ENCODE measurements around the gene MUC5AC. TPM values are rescaled to one million over a fixed set of nuclear protein-coding genes. Genes with fewer than 3 reads are reported as not detected.
A peak's percentile ranks its signal among the peaks of the same experiment; 100 is the strongest.

MUC5AC gene
- total RNA-seq, 3 donors from 2014 or later = 0.03 to 0.63 TPM; not detected in 1

DNA sequence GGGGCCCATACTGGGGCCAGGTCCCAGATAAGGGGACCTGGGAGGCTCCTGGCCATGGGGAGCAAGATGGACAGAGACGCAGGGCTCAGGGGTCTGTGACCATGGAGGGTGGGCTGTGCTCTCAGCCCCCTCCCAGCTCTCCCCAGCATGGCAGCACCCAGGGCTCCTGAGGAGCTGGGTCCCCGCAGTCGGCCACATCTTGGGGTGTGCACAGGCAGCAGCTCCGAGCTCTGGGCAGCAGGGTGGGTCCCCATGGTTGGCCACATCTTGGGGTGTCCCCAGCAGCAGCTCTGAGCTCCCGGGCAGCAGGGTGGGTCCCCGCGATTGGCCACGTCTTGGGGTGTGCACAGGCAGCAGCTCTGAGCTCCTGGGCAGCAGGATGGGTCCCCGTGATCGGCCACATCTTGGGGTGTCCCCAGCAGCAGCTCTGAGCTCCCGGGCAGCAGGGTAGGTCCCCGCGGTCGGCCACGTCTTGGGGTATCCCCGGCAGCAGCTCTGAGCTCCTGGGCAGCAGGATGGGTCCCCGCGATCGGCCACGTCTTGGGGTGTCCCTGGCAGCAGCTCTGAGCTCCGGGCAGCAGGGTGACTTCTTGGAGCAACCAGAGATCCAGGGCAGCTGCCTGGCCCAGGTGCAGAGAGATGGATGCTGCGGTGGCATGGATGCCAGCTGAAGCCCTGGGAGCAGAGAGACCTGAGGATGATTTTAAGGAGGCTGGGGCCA is 46.8 kb downstream of the MUC5AC start:
- TF ChIP-seq, protein P1, sequence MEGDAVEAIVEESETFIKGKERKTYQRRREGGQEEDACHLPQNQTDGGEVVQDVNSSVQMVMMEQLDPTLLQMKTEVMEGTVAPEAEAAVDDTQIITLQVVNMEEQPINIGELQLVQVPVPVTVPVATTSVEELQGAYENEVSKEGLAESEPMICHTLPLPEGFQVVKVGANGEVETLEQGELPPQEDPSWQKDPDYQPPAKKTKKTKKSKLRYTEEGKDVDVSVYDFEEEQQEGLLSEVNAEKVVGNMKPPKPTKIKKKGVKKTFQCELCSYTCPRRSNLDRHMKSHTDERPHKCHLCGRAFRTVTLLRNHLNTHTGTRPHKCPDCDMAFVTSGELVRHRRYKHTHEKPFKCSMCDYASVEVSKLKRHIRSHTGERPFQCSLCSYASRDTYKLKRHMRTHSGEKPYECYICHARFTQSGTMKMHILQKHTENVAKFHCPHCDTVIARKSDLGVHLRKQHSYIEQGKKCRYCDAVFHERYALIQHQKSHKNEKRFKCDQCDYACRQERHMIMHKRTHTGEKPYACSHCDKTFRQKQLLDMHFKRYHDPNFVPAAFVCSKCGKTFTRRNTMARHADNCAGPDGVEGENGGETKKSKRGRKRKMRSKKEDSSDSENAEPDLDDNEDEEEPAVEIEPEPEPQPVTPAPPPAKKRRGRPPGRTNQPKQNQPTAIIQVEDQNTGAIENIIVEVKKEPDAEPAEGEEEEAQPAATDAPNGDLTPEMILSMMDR (IDR thresholded peaks at IDR 0.05) = no peak
- peak in 2 of 3 donors; percentile 30 to 50 for DNase-seq
- no peaks in the 10 kb centered on the region for H3K9me3 ChIP-seq
- H3K4me1 ChIP-seq (ENCODE audit: low read depth) = peaks cover 26% of the 10 kb centered on the region
- intact Hi-C loops (cut with DNase I, micrococcal nuclease) = loop anchor here in 1 of 2 donors (10.0 kb wide), 1 partner anchor 310 kb away; no protein-coding TSS in a partner anchor
- H3K4me3 ChIP-seq = no peak overlapping the region
- no peak for ATAC-seq
- no peaks in the 10 kb centered on the region for H3K36me3 ChIP-seq (ENCODE audit: low read depth)

DNA sequence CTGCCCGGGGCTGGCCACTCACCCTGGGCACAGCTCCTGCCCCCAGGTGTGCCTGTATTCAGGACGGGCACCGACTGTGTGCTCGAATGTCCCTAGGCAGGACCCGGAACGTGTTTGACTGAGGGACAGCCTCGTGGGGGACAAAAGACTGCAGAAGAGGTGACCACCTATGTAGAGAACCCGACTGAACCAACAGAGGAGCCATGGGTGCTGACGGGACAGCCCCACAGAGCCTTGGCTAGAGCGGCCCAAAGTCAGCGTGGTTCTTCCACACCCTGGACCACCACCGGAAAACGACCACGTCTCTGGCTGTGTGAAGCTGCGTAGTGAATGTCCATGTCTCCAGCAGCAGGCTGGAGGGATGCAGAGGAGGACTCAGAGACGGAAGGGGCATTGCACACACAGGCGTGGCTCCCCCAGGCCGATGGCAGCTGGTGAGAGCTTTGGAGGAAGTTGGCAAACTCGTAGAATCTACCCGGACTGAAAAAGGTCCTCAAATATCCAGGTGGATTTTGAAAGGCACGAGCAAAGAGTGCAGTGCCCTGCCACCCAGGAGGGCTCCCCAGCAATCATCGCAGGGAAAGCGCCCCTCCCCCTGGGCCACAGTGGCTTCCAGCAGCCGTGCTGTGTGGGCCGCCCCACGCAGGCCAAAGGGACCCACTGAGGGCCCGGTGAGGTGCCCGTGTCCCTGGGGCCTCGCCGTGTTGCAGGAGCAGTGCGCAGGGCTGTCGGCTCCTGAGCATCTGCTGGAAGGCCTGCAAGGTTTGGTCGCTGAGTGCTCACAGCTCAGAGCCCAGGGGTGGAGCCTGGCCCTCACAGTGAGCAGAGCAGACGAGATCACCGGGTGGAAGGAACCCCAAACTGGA is 47.6 kb downstream of the MUC5AC start:
- Histone ChIP-seq H3K4me3 (no peak overlapping the region), H3K9me3 (no peaks in the 10 kb centered on the region), H3K4me1 (ENCODE audit: low read depth) (peaks cover 18% of the 10 kb centered on the region), H3K36me3 (ENCODE audit: low read depth) (no peaks in the 10 kb centered on the region)
- peak in 2 of 3 donors; percentile 24 to 50 for DNase-seq
- ATAC-seq = no peak
- intact Hi-C loops (cut with DNase I, micrococcal nuclease) = loop anchor here in 1 of 2 donors (10.0 kb wide), 1 partner anchor 309 kb away; no protein-coding TSS in a partner anchor
- TF ChIP-seq, protein P1 (IDR thresholded peaks at IDR 0.05) = no peak

DNA sequence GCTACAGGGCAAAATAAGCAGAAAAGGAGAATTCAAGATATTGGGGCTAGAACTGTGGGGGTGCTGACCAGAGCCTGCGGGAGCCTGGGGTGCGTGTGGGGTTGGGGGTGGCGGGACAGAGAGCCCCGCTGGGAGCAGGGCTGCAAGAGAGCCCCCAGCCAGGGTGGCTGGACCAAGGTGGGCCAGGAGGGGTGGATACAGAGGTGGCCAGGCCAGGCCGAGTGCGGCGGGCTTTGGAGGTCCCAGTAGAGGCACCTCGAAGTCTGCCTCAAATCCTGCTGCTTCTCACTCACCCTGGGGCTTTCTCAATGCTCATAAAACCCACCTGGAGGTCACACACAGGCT is 48.2 kb downstream of the MUC5AC start:
- Histone ChIP-seq H3K4me3 (no peak overlapping the region), H3K36me3 (ENCODE audit: low read depth) (no peaks in the 10 kb centered on the region), H3K4me1 (ENCODE audit: low read depth) (peaks cover 15% of the 10 kb centered on the region), H3K9me3 (peaks cover 1% of the 10 kb centered on the region)
- peak in 2 of 3 donors; percentile 19 to 44 for DNase-seq
- intact Hi-C loops (cut with DNase I, micrococcal nuclease) = loop anchor here in 1 of 2 donors (10.0 kb wide), 1 partner anchor 309 kb away; no protein-coding TSS in a partner anchor
- TF ChIP-seq, protein P1 (IDR thresholded peaks at IDR 0.05) = no peak
- ATAC-seq = no peak

DNA sequence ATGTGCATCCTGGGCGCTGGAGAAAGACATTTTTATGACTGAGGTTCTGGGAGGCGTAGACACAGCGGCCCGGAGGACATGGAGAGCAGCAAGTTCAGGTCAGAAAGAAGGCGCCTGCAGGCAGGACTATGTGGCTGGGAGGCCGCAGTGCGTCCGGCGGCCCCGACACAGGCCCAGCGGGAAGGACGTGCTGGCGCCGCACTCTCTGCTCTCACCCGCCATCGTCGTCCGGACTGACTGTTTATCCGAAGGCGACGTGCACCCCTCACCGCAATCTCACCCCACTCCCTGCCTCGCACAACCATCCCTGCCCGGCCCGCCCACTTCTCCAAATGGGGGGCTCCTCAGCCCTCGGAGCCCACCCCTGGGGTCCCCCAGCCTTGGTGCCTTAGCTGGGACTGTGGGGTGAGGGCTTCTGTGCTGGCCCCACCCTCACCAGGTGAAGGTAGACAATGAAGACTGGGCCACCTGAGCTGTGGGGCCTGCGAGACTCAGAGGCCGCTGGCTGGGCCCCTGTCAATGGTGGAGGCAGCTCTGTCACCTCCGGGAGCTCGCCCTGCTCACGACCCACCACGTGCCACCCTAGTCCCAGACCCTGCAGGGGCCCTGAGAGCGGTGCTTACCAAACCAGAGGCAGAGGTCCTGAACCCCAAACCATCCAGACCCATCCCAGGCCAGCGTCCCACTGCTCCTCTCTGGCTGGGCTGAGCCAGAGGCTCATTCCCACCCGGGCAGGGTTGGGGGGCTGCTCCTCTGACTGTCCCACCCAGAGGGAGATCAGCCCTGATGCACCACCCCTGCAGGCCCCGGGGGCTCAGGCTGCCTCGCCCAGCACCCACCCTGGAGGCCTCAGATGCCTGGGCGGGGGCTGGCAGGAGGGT is 48.9 kb downstream of the MUC5AC start:
- Histone ChIP-seq H3K36me3 (ENCODE audit: low read depth) (no peaks in the 10 kb centered on the region), H3K4me1 (ENCODE audit: low read depth) (peaks cover 15% of the 10 kb centered on the region), H3K4me3 (no peak overlapping the region), H3K9me3 (peaks cover 8% of the 10 kb centered on the region)
- ATAC-seq (no peak), DNase-seq (peak in 1 of 3 donors; percentile 23)
- TF ChIP-seq, protein P1 (IDR thresholded peaks at IDR 0.05) = no peak
- intact Hi-C loops (cut with DNase I, micrococcal nuclease) = loop anchor here in 1 of 2 donors (10.0 kb wide), 1 partner anchor 308 kb away; no protein-coding TSS in a partner anchor

All from mucosa of descending colon (tissue), 3 donors.